A172 (cell line): ENCODE measurements around the gene PIGV. TPM values are rescaled to one million over a fixed set of nuclear protein-coding genes. Genes with fewer than 3 reads are reported as not detected.

Source experiments
- DNase-seq: peaks from one replicate; pipeline ENCODE4 v3.0.0-alpha.2; 2015; ENCODE audit warnings: low spot score
- total RNA-seq: library from RNA; depleted of rRNA; stranded (reverse); fragments of >200 nt; shearing (Covaris generic); gene quantifications from 2 replicates; pipeline ENCODE4 v1.2.3, GENCODE V29; 2014

Gene PIGV
- total RNA-seq, 1 experiment from 2014 or later = 8.0 TPM

- peak; percentile 90 for DNase-seq
Measured at GRCh38 chr1:26772687-26773086, 15.1 kb upstream of the PIGV start.

- no peak for DNase-seq
Measured at GRCh38 chr1:26774462-26774861, 13.3 kb upstream of the PIGV start.

- DNase-seq = no peak
Measured at GRCh38 chr1:26775666-26776065, 12.1 kb upstream of the PIGV start.

GRCh38 chr1:26779098-26779668 is 8.6 kb upstream of the PIGV start:
- no peak for DNase-seq

- DNase-seq = no peak
Measured at GRCh38 chr1:26780344-26780957, 7.3 kb upstream of the PIGV start.

GRCh38 chr1:26781206-26781825 is 6.4 kb upstream of the PIGV start:
- no peak for DNase-seq

GRCh38 chr1:26782521-26783212 is 5.1 kb upstream of the PIGV start:
- no peak for DNase-seq

GRCh38 chr1:26783646-26784022 is 4.1 kb upstream of the PIGV start:
- DNase-seq = no peak

- DNase-seq = peak; percentile 29
Measured at GRCh38 chr1:26784023-26784871, 3.5 kb upstream of the PIGV start.

GRCh38 chr1:26784886-26785285 is 2.9 kb upstream of the PIGV start:
- no peak for DNase-seq

GRCh38 chr1:26785611-26786436 is 1.9 kb upstream of the PIGV start:
- DNase-seq = no peak

- peak; percentile 82 for DNase-seq
Measured at GRCh38 chr1:26786437-26787380, 1.0 kb upstream of the PIGV start.

- peak; percentile 24 for DNase-seq
Measured at GRCh38 chr1:26787381-26787705, 407 bp upstream of the PIGV start.

- no peak for DNase-seq
Measured at GRCh38 chr1:26788515-26788785, 700 bp downstream of the PIGV start.

GRCh38 chr1:26788836-26789611 is 1.3 kb downstream of the PIGV start:
- peak; percentile 64 for DNase-seq

GRCh38 chr1:26789612-26789865 is 1.8 kb downstream of the PIGV start:
- DNase-seq = no peak

GRCh38 chr1:26789931-26790330 is 2.2 kb downstream of the PIGV start:
- DNase-seq = no peak

GRCh38 chr1:26790551-26790953 is 2.8 kb downstream of the PIGV start:
- DNase-seq = peak; percentile 51

- no peak for DNase-seq
Measured at GRCh38 chr1:26791148-26791547, 3.4 kb downstream of the PIGV start.

GRCh38 chr1:26791626-26792025 is 3.9 kb downstream of the PIGV start:
- DNase-seq = no peak
